ENCODE results near the gene UPK2.

The UPK2 gene

DNA sequence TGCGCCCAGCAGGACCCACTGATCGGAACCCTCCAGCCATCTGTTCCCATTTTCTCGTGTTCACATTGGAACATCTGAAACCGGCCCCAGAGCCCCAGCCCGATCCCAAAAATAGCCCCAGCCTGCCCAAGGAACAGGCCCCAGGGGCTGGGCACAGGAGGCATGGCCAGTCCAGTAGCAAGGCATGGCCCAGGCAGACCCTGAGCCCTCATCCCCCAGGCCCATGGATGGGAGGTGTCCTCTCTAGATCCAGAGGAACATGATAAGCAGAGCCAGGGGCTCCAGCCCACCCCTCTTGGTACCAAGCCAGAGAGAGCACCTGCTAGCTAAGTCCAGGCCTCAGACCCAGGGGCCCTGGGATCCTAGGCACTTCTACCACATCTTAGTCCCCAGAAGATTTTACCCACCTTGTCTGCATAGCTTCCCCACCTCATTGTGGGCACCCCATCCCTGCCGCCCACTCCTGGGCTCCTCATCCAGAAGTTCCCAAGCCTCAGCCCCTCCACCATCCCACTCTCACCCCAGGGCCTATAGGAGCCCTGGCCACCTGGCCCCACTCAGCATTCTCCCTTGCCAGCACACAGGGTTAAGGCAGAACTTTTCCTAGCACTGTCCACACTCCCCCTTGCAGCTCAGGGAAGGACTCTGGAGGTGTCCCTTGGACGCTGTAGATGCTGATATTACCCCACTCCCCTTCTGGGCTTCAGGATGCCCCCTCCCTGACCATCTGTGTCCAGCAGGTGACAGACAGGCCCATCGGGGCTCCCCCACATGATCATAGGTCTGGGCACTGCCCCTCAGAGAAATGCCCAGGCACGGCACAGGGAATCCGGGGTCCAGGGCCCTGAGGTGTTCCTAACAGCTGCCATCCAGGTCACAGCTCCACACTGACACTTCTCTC lies 39.9 kb upstream of the UPK2 start:
- Histone ChIP-seq H3K18ac (ENCODE audit: low read length) (peak overlapping the region; percentile 88), H2BK5ac (ENCODE audit: low read length) (peak overlapping the region; percentile 33), H2BK120ac (ENCODE audit: low read depth, low read length) (peak overlapping the region; percentile 21), H3K4ac (ENCODE audit: low read length) (peak overlapping the region; percentile 32), H2AK5ac (ENCODE audit: low read depth, low read length) (peak overlapping the region; percentile 49), H4K91ac (ENCODE audit: low read depth, low read length, poor library complexity) (no peak overlapping the region), H3K36me3 (replicated peaks in 1 of 2; ENCODE audit: control insufficient read depth in 2 of 2, insufficient read depth in 2 of 2, low read length in 2 of 2) (no peaks in the 10 kb centered on the region), H2BK12ac (ENCODE audit: low read length) (peak overlapping the region; percentile 78), H3K9me3 (replicated peaks in 1 of 2; ENCODE audit: control insufficient read depth in 2 of 2, insufficient read depth in 1 of 2, low read depth in 1 of 2, low read length in 2 of 2) (no peaks in the 10 kb centered on the region), H2BK15ac (ENCODE audit: low read length) (peak overlapping the region; percentile 34), H3K4me2 (ENCODE audit: insufficient read depth, low read length, poor library complexity, severe bottlenecking) (peak overlapping the region; percentile 28), H3K4me1 (ENCODE audit: control insufficient read depth in 2 of 2, insufficient read depth in 1 of 2, low read depth in 1 of 2, low read length in 2 of 2) (peaks cover 74 to 80% of the 10 kb centered on the region in 2 donors), H3K4me3 (ENCODE audit: low read length in 2 of 2) (no peak overlapping the region), H3K27me3 (ENCODE audit: control insufficient read depth in 3 of 3, insufficient read depth in 3 of 3, low read depth in 1 of 3, low read length in 3 of 3) (no peaks in the 10 kb centered on the region), H3K27ac (replicated peaks; ENCODE audit: low read length) (peak overlapping the region; percentile 75), H2AFZ (ENCODE audit: low read length) (peak overlapping the region; percentile 60), H3K9ac (ENCODE audit: low read depth, low read length, poor library complexity) (peak overlapping the region; percentile 89), H4K8ac (ENCODE audit: low read depth, low read length) (no peak overlapping the region), H3K14ac (ENCODE audit: low read length) (peak overlapping the region; percentile 17), H3K23ac (ENCODE audit: low read depth, low read length, poor library complexity) (no peak overlapping the region), H3K79me1 (ENCODE audit: low read depth, low read length) (peaks cover 14% of the 10 kb centered on the region)
- no peak for DNase-seq (ENCODE audit: low spot score)
- no CpG with 5 or more reads among the region's 10 CpGs for WGBS, 2 donors (ENCODE audit: extremely low coverage in 2 of 2, insufficient read length in 2 of 2, insufficient replicate concordance in 1 of 2)

DNA sequence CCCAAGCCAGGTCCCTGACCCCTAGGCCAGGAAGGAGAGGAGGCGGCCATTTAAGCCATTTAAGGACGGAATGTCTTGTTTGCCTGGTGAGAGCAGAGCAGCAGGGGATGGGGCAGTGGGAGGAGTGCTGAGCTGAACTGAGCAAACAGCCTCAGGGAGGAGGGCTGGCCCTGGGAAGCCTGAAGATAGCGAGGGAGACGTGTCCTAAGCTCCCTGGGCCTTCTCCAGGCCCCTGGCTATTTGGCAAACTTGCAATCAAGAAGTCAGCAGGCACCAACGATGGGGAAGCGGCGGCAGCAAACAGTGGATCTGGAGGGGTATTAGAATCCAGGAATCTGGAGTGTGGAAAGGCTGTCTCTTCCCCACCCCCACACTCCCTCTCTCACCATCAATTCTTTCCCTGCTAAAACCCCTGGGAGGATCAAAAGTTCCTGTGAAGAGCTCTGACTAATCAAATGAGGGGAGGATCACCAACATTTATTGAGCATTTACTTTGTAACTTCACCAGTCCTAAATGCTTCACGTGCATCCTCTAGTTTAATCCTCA lies 39.2 kb upstream of the UPK2 start:
- Histone ChIP-seq H3K36me3 (replicated peaks in 1 of 2; ENCODE audit: control insufficient read depth in 2 of 2, insufficient read depth in 2 of 2, low read length in 2 of 2) (no peaks in the 10 kb centered on the region), H4K91ac (ENCODE audit: low read depth, low read length, poor library complexity) (no peak overlapping the region), H2BK12ac (ENCODE audit: low read length) (peak overlapping the region; percentile 33), H3K4me2 (ENCODE audit: insufficient read depth, low read length, poor library complexity, severe bottlenecking) (peak overlapping the region; percentile 28), H2AK5ac (ENCODE audit: low read depth, low read length) (peak overlapping the region; percentile 49), H3K27me3 (ENCODE audit: control insufficient read depth in 3 of 3, insufficient read depth in 3 of 3, low read depth in 1 of 3, low read length in 3 of 3) (no peaks in the 10 kb centered on the region), H3K23ac (ENCODE audit: low read depth, low read length, poor library complexity) (no peak overlapping the region), H3K14ac (ENCODE audit: low read length) (peak overlapping the region; percentile 17), H3K4me3 (ENCODE audit: low read length in 2 of 2) (no peak overlapping the region), H3K9me3 (replicated peaks in 1 of 2; ENCODE audit: control insufficient read depth in 2 of 2, insufficient read depth in 1 of 2, low read depth in 1 of 2, low read length in 2 of 2) (no peaks in the 10 kb centered on the region), H3K79me1 (ENCODE audit: low read depth, low read length) (peaks cover 18% of the 10 kb centered on the region), H3K18ac (ENCODE audit: low read length) (peak overlapping the region; percentile 76), H3K4me1 (ENCODE audit: control insufficient read depth in 2 of 2, insufficient read depth in 1 of 2, low read depth in 1 of 2, low read length in 2 of 2) (peaks cover 74 to 80% of the 10 kb centered on the region in 2 donors), H2BK5ac (ENCODE audit: low read length) (peak overlapping the region; percentile 33), H3K9ac (ENCODE audit: low read depth, low read length, poor library complexity) (peak overlapping the region; percentile 89), H2BK120ac (ENCODE audit: low read depth, low read length) (no peak overlapping the region), H4K8ac (ENCODE audit: low read depth, low read length) (no peak overlapping the region), H3K27ac (replicated peaks; ENCODE audit: low read length) (peak overlapping the region; percentile 75), H3K4ac (ENCODE audit: low read length) (no peak overlapping the region), H2BK15ac (ENCODE audit: low read length) (peak overlapping the region; percentile 91), H2AFZ (ENCODE audit: low read length) (peak overlapping the region; percentile 60)
- no peak for DNase-seq (ENCODE audit: low spot score)
- no CpG with 5 or more reads among the region's 8 CpGs for WGBS, 2 donors (ENCODE audit: extremely low coverage in 2 of 2, insufficient read length in 2 of 2, insufficient replicate concordance in 1 of 2)

DNA sequence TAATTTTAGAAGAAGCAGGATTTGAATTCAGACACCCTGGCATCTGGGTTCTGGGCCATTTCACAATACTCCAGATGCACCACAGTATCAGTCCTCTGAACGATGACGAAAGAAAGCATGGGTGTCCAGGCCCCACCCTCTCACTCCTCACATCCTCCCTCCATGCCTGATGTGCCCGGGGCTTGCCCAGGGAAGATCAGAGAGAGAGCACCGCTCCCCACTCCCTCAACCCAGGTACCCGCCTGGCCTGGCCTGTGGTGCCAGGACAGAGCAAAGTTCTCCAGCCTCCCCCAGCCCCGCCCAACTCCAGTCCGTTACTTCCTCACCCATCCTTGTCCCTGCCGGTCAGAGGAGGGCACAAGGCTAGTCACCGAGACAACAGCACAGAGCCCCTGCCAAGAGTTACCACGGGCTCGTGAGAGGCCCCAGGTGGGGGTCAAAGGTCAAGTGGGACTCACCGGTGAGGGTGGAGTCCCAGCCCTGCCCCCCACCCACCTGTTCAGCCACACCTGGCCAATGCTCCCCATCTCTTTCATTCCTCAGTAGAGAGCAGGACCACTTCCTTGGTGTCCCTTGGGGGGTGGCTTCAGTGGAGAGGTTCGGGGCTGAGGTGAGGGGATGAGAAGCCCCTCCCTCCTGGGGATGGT lies 38.5 kb upstream of the UPK2 start:
- no peak overlapping the region for H4K91ac ChIP-seq (ENCODE audit: low read depth, low read length, poor library complexity)
- no peaks in the 10 kb centered on the region for H3K36me3 ChIP-seq (replicated peaks in 1 of 2; ENCODE audit: control insufficient read depth in 2 of 2, insufficient read depth in 2 of 2, low read length in 2 of 2)
- H3K4me2 ChIP-seq (ENCODE audit: insufficient read depth, low read length, poor library complexity, severe bottlenecking): no peak overlapping the region
- H3K18ac ChIP-seq (ENCODE audit: low read length): peak overlapping the region; percentile 91
- peaks cover 74 to 78% of the 10 kb centered on the region in 2 donors for H3K4me1 ChIP-seq (ENCODE audit: control insufficient read depth in 2 of 2, insufficient read depth in 1 of 2, low read depth in 1 of 2, low read length in 2 of 2)
- H3K27ac ChIP-seq (replicated peaks; ENCODE audit: low read length): peak overlapping the region; percentile 75
- peak overlapping the region; percentile 92 for H2BK5ac ChIP-seq (ENCODE audit: low read length)
- H3K4ac ChIP-seq (ENCODE audit: low read length): no peak overlapping the region
- H2BK15ac ChIP-seq (ENCODE audit: low read length): peak overlapping the region; percentile 91
- H2BK120ac ChIP-seq (ENCODE audit: low read depth, low read length): peak overlapping the region; percentile 83
- no peak for DNase-seq (ENCODE audit: low spot score)
- H3K4me3 ChIP-seq (ENCODE audit: low read length in 2 of 2): no peak overlapping the region
- H3K9me3 ChIP-seq (replicated peaks in 1 of 2; ENCODE audit: control insufficient read depth in 2 of 2, insufficient read depth in 1 of 2, low read depth in 1 of 2, low read length in 2 of 2): no peaks in the 10 kb centered on the region
- no peak overlapping the region for H2AFZ ChIP-seq (ENCODE audit: low read length)
- H3K27me3 ChIP-seq (ENCODE audit: control insufficient read depth in 3 of 3, insufficient read depth in 3 of 3, low read depth in 1 of 3, low read length in 3 of 3): no peaks in the 10 kb centered on the region
- no peak overlapping the region for H4K8ac ChIP-seq (ENCODE audit: low read depth, low read length)
- peak overlapping the region; percentile 1 for H3K9ac ChIP-seq (ENCODE audit: low read depth, low read length, poor library complexity)
- H2BK12ac ChIP-seq (ENCODE audit: low read length): peak overlapping the region; percentile 12
- peak overlapping the region; percentile 97 for H2AK5ac ChIP-seq (ENCODE audit: low read depth, low read length)
- WGBS, 2 donors (ENCODE audit: extremely low coverage in 2 of 2, insufficient read length in 2 of 2, insufficient replicate concordance in 1 of 2): no CpG with 5 or more reads among the region's 13 CpGs
- H3K14ac ChIP-seq (ENCODE audit: low read length): peak overlapping the region; percentile 91
- H3K79me1 ChIP-seq (ENCODE audit: low read depth, low read length): peaks cover 19% of the 10 kb centered on the region
- H3K23ac ChIP-seq (ENCODE audit: low read depth, low read length, poor library complexity): peak overlapping the region; percentile 47
